Cardiac muscle cell (in vitro differentiated cells and primary cell): ENCODE results near the gene RAI1. TPM values are rescaled to one million over a fixed set of nuclear protein-coding genes. Genes with fewer than 3 reads are reported as not detected.
A peak's percentile ranks its signal among the peaks of the same experiment; 100 is the strongest.

Source experiments
- DNase-seq, 2 donors: peaks; one replicate each; pipeline versions ENCODE4 v3.0.0 to v3.0.0-alpha.2; 2010 to 2017; ENCODE audit warnings: low read depth in 1 of 2, low spot score in 1 of 2
- H3K27ac ChIP-seq: fragments of 200-600 bp; sonication (generic); 2 replicates; pipeline ENCODE4 v1.5.1; 2016
- H3K27me3 ChIP-seq: fragments of 200-600 bp; sonication (generic); 2 replicates; pipeline ENCODE4 v1.6.0; 2016; ENCODE audit warnings: control low read depth
- H3K36me3 ChIP-seq: fragments of 200-600 bp; sonication (generic); 2 replicates; pipeline ENCODE4 v1.5.1; 2016; ENCODE audit warnings: control low read depth
- H3K4me1 ChIP-seq: fragments of 200-600 bp; sonication (generic); 2 replicates; pipeline ENCODE4 v1.8.1; 2017; ENCODE audit warnings: low read depth, mild to moderate bottlenecking, mixed run types
- H3K4me3 ChIP-seq: fragments of 200-600 bp; sonication (generic); 2 replicates; pipeline ENCODE4 v1.5.1; 2016; ENCODE audit warnings: mild to moderate bottlenecking
- H3K9me3 ChIP-seq: fragments of 200-600 bp; sonication (generic); 2 replicates; pipeline ENCODE4 v1.5.1; 2017; ENCODE audit warnings: low read depth, mild to moderate bottlenecking, control low read depth
- CTCF ChIP-seq: IDR thresholded peaks from 2 replicates; pipeline ENCODE4 v1.5.1; 2012; ENCODE audit warnings: low read depth, mild to moderate bottlenecking, low read length
- polyA plus RNA-seq: library from polyadenylated mRNA; unstranded; fragments of >200 nt; fragmentation: Nextera tagmentation; extraction: Ambion mirVana; gene quantifications from 2 replicates; pipeline ENCODE4 v1.2.1, GENCODE V29; 2016
- total RNA-seq: library from RNA; depleted of rRNA; stranded (reverse); fragments of >200 nt; gene quantifications from 2 replicates; pipeline ENCODE4 v1.2.3, GENCODE V29; 2016

The RAI1 gene
- total and polyA plus RNA-seq, 2 experiments from 2014 or later: 20.2 to 46.2 TPM

GRCh38 chr17:17647524-17648178, 33.6 kb upstream of the RAI1 start:
- H3K36me3 ChIP-seq: no peaks in the 10 kb centered on the region
- peaks cover 4% of the 10 kb centered on the region for H3K4me1 ChIP-seq
- DNase-seq: no peak
- no peak for TF ChIP-seq CTCF
- no peaks in the 10 kb centered on the region for H3K27me3 ChIP-seq
- H3K9me3 ChIP-seq: no peaks in the 10 kb centered on the region
- no peak overlapping the region for H3K4me3 ChIP-seq
- no peak overlapping the region for H3K27ac ChIP-seq

GRCh38 chr17:17648762-17649161, 32.5 kb upstream of the RAI1 start:
- Histone ChIP-seq H3K27ac (no peak overlapping the region), H3K9me3 (no peaks in the 10 kb centered on the region), H3K4me1 (peaks cover 4% of the 10 kb centered on the region), H3K4me3 (no peak overlapping the region), H3K27me3 (no peaks in the 10 kb centered on the region), H3K36me3 (no peaks in the 10 kb centered on the region)
- DNase-seq: peak in 1 of 2 donors; percentile 57
- no peak for TF ChIP-seq CTCF

GRCh38 chr17:17650959-17651358, 30.3 kb upstream of the RAI1 start:
- Histone ChIP-seq H3K4me1 (peaks cover 4% of the 10 kb centered on the region), H3K36me3 (no peaks in the 10 kb centered on the region), H3K27ac (no peak overlapping the region), H3K9me3 (no peaks in the 10 kb centered on the region), H3K4me3 (no peak overlapping the region), H3K27me3 (no peaks in the 10 kb centered on the region)
- DNase-seq: no peak
- no peak for TF ChIP-seq CTCF

GRCh38 chr17:17653343-17653742, 27.9 kb upstream of the RAI1 start:
- Histone ChIP-seq H3K27me3 (no peaks in the 10 kb centered on the region), H3K27ac (no peak overlapping the region), H3K4me1 (peaks cover 4% of the 10 kb centered on the region), H3K36me3 (no peaks in the 10 kb centered on the region), H3K9me3 (no peaks in the 10 kb centered on the region), H3K4me3 (no peak overlapping the region)
- TF ChIP-seq CTCF: no peak
- DNase-seq: no peak

GRCh38 chr17:17659340-17659739, 21.9 kb upstream of the RAI1 start:
- Histone ChIP-seq H3K27me3 (no peaks in the 10 kb centered on the region), H3K9me3 (no peaks in the 10 kb centered on the region), H3K36me3 (no peaks in the 10 kb centered on the region), H3K4me3 (no peak overlapping the region), H3K27ac (no peak overlapping the region), H3K4me1 (peaks cover 3% of the 10 kb centered on the region)
- no peak for TF ChIP-seq CTCF
- DNase-seq: no peak
